ENCODE results near the gene MALL. TPM values are rescaled to one million over a fixed set of nuclear protein-coding genes. Genes with fewer than 3 reads are reported as not detected.
A peak's percentile ranks its signal among the peaks of the same experiment; 100 is the strongest.
"Not testable (repeated sequence)": the region's sequence is repeated elsewhere in the genome, so short reads cannot be mapped to it uniquely, and the experiment has no call there.

Gene MALL
- total and polyA plus RNA-seq, 9 of the 15 experiments (the other 6 are each of a cell fraction or from before 2014, with no cell fraction given): 0.24 TPM; not detected in 8

- FAIRE-seq: no peak
Measured at GRCh38 chr2:110101901-110102803, 13.5 kb downstream of the MALL start.

GRCh38 chr2:110101280-110101844 lies 14.3 kb downstream of the MALL start:
- Histone ChIP-seq H3K9me3 (replicated peaks; ENCODE audit: control insufficient read depth, insufficient read depth, low read depth, low read length) (no peaks in the 10 kb centered on the region), H3K9me1 (ENCODE audit: control insufficient read depth, insufficient read depth, low read length) (no peaks in the 10 kb centered on the region), H3K27me3 (ENCODE audit: control insufficient read depth in 2 of 2, insufficient read depth in 2 of 2, low read length in 2 of 2) (no peaks in the 10 kb centered on the region; a peak in 1 of 5 replicates), H3K4me1 (replicated peaks in 1 of 2; ENCODE audit: control insufficient read depth in 2 of 2, insufficient read depth in 2 of 2, low read length in 2 of 2) (no peaks in the 10 kb centered on the region), H3K27ac (ENCODE audit: extremely low read depth, low read depth, low read length) (no peak overlapping the region), H3K79me2 (ENCODE audit: control insufficient read depth, insufficient read depth, low read length) (no peaks in the 10 kb centered on the region), H3K9ac (ENCODE audit: insufficient read depth in 1 of 2, low read depth in 2 of 2, low read length in 2 of 2) (no peak overlapping the region), H3K4me2 (ENCODE audit: insufficient read depth, low read length) (no peak overlapping the region), H4K20me1 (replicated peaks; ENCODE audit: control insufficient read depth, insufficient read depth, low read length) (no peaks in the 10 kb centered on the region), H3K4me3 (no peak overlapping the region), H3K36me3 (ENCODE audit: control insufficient read depth, insufficient read depth, low read length) (no peaks in the 10 kb centered on the region), H2AFZ (ENCODE audit: low read depth, low read length) (no peak overlapping the region)
- no TSS peak for BruUV-seq (replicated peaks)
- WGBS (ENCODE audit: insufficient coverage, low coverage, missing lambda C conversion rate): 0% methylated on average over 9 of the region's 11 CpGs
- ATAC-seq (no peak), FAIRE-seq (no peak), DNase-seq (ENCODE audit: extremely low read depth in 1 of 4, low spot score in 3 of 4) (peak in 1 of 4 experiments; percentile 3)
- in situ Hi-C loops (cut with MboI): no loop called here
- TF ChIP-seq PTTG1 (tag; IDR thresholded peaks at IDR 0.05; ENCODE audit: low read depth) (no peak), FOSL1 (tag; conservative IDR thresholded peaks at IDR 0.05) (peak; percentile 67)
- POLR2A ChIA-PET: no interaction called here
- intact Hi-C loops (cut with micrococcal nuclease): no loop called here
- CTCF ChIA-PET (ENCODE audit: low intra/inter-chr PET ratio): no interaction called here

More at GRCh38 chr2:110101901-110102803, 13.5 kb downstream of the MALL start:
- ChIA-PET POLR2A (no interaction called here), CTCF (ENCODE audit: low intra/inter-chr PET ratio) (no interaction called here)
- in situ Hi-C loops (cut with MboI): no loop called here
- no peaks in the 10 kb centered on the region; a peak in 1 of 5 replicates for H3K27me3 ChIP-seq (ENCODE audit: control insufficient read depth in 2 of 2, insufficient read depth in 2 of 2, low read length in 2 of 2)
- H3K9me1 ChIP-seq (ENCODE audit: control insufficient read depth, insufficient read depth, low read length): no peaks in the 10 kb centered on the region
- H4K20me1 ChIP-seq (replicated peaks; ENCODE audit: control insufficient read depth, insufficient read depth, low read length): no peaks in the 10 kb centered on the region
- H2AFZ ChIP-seq (ENCODE audit: low read depth, low read length): no peak overlapping the region
- intact Hi-C loops (cut with micrococcal nuclease): no loop called here
- no peak overlapping the region for H3K9ac ChIP-seq (ENCODE audit: insufficient read depth in 1 of 2, low read depth in 2 of 2, low read length in 2 of 2)
- 3% methylated on average over 9 of the region's 9 CpGs for WGBS (ENCODE audit: insufficient coverage, low coverage, missing lambda C conversion rate)
- no peaks in the 10 kb centered on the region for H3K36me3 ChIP-seq (ENCODE audit: control insufficient read depth, insufficient read depth, low read length)
- H3K79me2 ChIP-seq (ENCODE audit: control insufficient read depth, insufficient read depth, low read length): no peaks in the 10 kb centered on the region
- ATAC-seq: no peak
- no peak overlapping the region for H3K27ac ChIP-seq (ENCODE audit: extremely low read depth, low read depth, low read length)
- peak; percentile 92 for TF ChIP-seq ZFP36 (IDR thresholded peaks at IDR 0.05; ENCODE audit: low read depth, low read length, partially characterized antibody)
- TF ChIP-seq RAD51 (IDR thresholded peaks at IDR 0.05; ENCODE audit: borderline replicate concordance, low read depth): no peak
- TF ChIP-seq RBM25 (IDR thresholded peaks at IDR 0.05; ENCODE audit: low read depth, low read length, severe bottlenecking): peak; percentile 63
- no peak overlapping the region for H3K4me3 ChIP-seq
- DNase-seq (ENCODE audit: extremely low read depth in 1 of 4, low spot score in 3 of 4): no peak
- no peaks in the 10 kb centered on the region for H3K4me1 ChIP-seq (replicated peaks in 1 of 2; ENCODE audit: control insufficient read depth in 2 of 2, insufficient read depth in 2 of 2, low read length in 2 of 2)
- H3K4me2 ChIP-seq (ENCODE audit: insufficient read depth, low read length): no peak overlapping the region
- BruUV-seq (replicated peaks): no TSS peak
- H3K9me3 ChIP-seq (replicated peaks; ENCODE audit: control insufficient read depth, insufficient read depth, low read depth, low read length): no peaks in the 10 kb centered on the region

- H3K79me2 ChIP-seq (ENCODE audit: control insufficient read depth, insufficient read depth, low read length); H3K27ac ChIP-seq (ENCODE audit: extremely low read depth, low read depth, low read length); H4K20me1 ChIP-seq (replicated peaks; ENCODE audit: control insufficient read depth, insufficient read depth, low read length); H3K4me1 ChIP-seq (replicated peaks in 1 of 2; ENCODE audit: control insufficient read depth in 2 of 2, insufficient read depth in 2 of 2, low read length in 2 of 2); H2AFZ ChIP-seq (ENCODE audit: low read depth, low read length); H3K4me2 ChIP-seq (ENCODE audit: insufficient read depth, low read length); H3K9me3 ChIP-seq (replicated peaks; ENCODE audit: control insufficient read depth, insufficient read depth, low read depth, low read length); H3K9ac ChIP-seq (ENCODE audit: insufficient read depth in 1 of 2, low read depth in 2 of 2, low read length in 2 of 2); H3K27me3 ChIP-seq (ENCODE audit: control insufficient read depth in 2 of 2, insufficient read depth in 2 of 2, low read length in 2 of 2); H3K36me3 ChIP-seq (ENCODE audit: control insufficient read depth, insufficient read depth, low read length); H3K4me3 ChIP-seq; intact Hi-C loops (cut with micrococcal nuclease); FAIRE-seq; H3K9me1 ChIP-seq (ENCODE audit: control insufficient read depth, insufficient read depth, low read length); DNase-seq (ENCODE audit: extremely low read depth in 1 of 4, low spot score in 3 of 4); BruUV-seq (replicated peaks); in situ Hi-C loops (cut with MboI); CTCF ChIA-PET (ENCODE audit: low intra/inter-chr PET ratio); POLR2A ChIA-PET; ATAC-seq: not testable (repeated sequence)
- WGBS (ENCODE audit: insufficient coverage, low coverage, missing lambda C conversion rate): 0% methylated on average over 4 of the region's 4 CpGs
Measured at GRCh38 chr2:110100880-110101279, 14.7 kb downstream of the MALL start.
